H1 (cell line): ENCODE results near the gene MKX. TPM values are rescaled to one million over a fixed set of nuclear protein-coding genes. Genes with fewer than 3 reads are reported as not detected.
A peak's percentile ranks its signal among the peaks of the same experiment; 100 is the strongest.

ENCODE experiments used
- CTCF ChIA-PET: fragments of 300-600 bp; sonication (Branson Sonifier 250); formaldehyde crosslinking; loops from one replicate; lab custom pipeline; 2021; ENCODE audit not compliant: partially characterized antibody; lab: Charles Lee
- POLR2A ChIA-PET: fragments of 300-600 bp; sonication (Branson Sonifier 250); formaldehyde crosslinking; loops from one replicate; lab custom pipeline; 2021; ENCODE audit warnings: inconsistent platforms; ENCODE audit not compliant: partially characterized antibody; lab: Charles Lee
- DNase-seq, 2 experiments: peaks; one replicate each; pipeline versions ENCODE4 v3.0.0 to v3.0.0-alpha.2; 2010 to 2022; ENCODE audit warnings: low spot score in 2 of 2, low read depth in 1 of 2, mixed read lengths in 1 of 2
- FAIRE-seq: peaks from 2 replicates; lab custom pipeline; 2011; peaks lifted over from hg19 to GRCh38; lab: Jason Lieb, UNC
- H2AFZ ChIP-seq: 2 replicates; pipeline ENCODE4 v1.8.1; 2012; ENCODE audit warnings: low read length, inconsistent platforms
- H2AK5ac ChIP-seq: 2 replicates; pipeline ENCODE4 v1.6.1; 2013; ENCODE audit warnings: low read depth, low read length
- H2BK120ac ChIP-seq: replicated peaks from 2 replicates; pipeline ENCODE3; 2013; ENCODE audit warnings: low read depth, low read length, inconsistent platforms
- H2BK12ac ChIP-seq: 2 replicates; pipeline ENCODE4 v1.6.1; 2013; ENCODE audit warnings: low read depth, low read length
- H2BK15ac ChIP-seq: 2 replicates; pipeline ENCODE4 v1.6.1; 2013; ENCODE audit warnings: low read length
- H2BK20ac ChIP-seq: 2 replicates; pipeline ENCODE4 v1.6.1; 2013; ENCODE audit warnings: low read length
- H2BK5ac ChIP-seq: 2 replicates; pipeline ENCODE4 v1.6.1; 2013; ENCODE audit warnings: low read depth, low read length
- H3K14ac ChIP-seq: 2 replicates; pipeline ENCODE4 v1.6.1; 2013; ENCODE audit warnings: inconsistent platforms; ENCODE audit not compliant: insufficient read length
- H3K18ac ChIP-seq: 2 replicates; pipeline ENCODE4 v1.6.1; 2013; ENCODE audit warnings: low read length; ENCODE audit errors: extremely low read depth
- H3K23ac ChIP-seq: 2 replicates; pipeline ENCODE4 v1.6.1; 2013; ENCODE audit warnings: inconsistent platforms; ENCODE audit not compliant: insufficient read length
- H3K23me2 ChIP-seq: 2 replicates; pipeline ENCODE4 v1.6.1; 2013; ENCODE audit warnings: low read depth, low read length
- H3K27ac ChIP-seq: 2 replicates; pipeline ENCODE4 v1.6.1; 2011; ENCODE audit warnings: low read depth, low read length, inconsistent platforms
- H3K27me3 ChIP-seq, 4 experiments: replicated peaks in 1 of 4; 1 replicate in 1 of 4; 2 replicates in 3 of 4; pipeline versions ENCODE4 v1.6.1 to v1.8.1; 2011 to 2013; ENCODE audit warnings: low read length in 3 of 4, mild to moderate bottlenecking in 3 of 4, inconsistent platforms in 2 of 4, mixed read lengths in 2 of 4, moderate library complexity in 1 of 4; ENCODE audit not compliant: control insufficient read depth in 3 of 4, insufficient read depth in 3 of 4; ENCODE audit errors: extremely low read depth in 1 of 4
- H3K36me3 ChIP-seq, 4 experiments: 2 replicates each; pipeline versions ENCODE4 v1.6.1 to v1.8.1; 2011 to 2013; ENCODE audit warnings: mild to moderate bottlenecking in 4 of 4, low read length in 3 of 4, moderate library complexity in 2 of 4, control low read depth in 1 of 4, inconsistent platforms in 1 of 4; ENCODE audit not compliant: insufficient read depth in 4 of 4, control insufficient read depth in 2 of 4
- H3K4ac ChIP-seq: replicated peaks from 2 replicates; pipeline ENCODE3; 2013; ENCODE audit warnings: low read length, low read depth, mixed read lengths, inconsistent platforms; ENCODE audit not compliant: insufficient read length
- H3K4me1 ChIP-seq, 4 experiments: replicated peaks in 1 of 4; 1 replicate in 1 of 4; 2 replicates in 3 of 4; pipeline versions ENCODE4 v1.6.1 to v1.8.1; 2011 to 2013; ENCODE audit warnings: low read length in 3 of 4, inconsistent platforms in 2 of 4, mixed read lengths in 1 of 4; ENCODE audit not compliant: insufficient read depth in 4 of 4, control insufficient read depth in 3 of 4
- H3K4me2 ChIP-seq, 2 experiments: 2 replicates each; pipeline versions ENCODE4 v1.6.1 to v1.8.1; 2011 to 2013; ENCODE audit warnings: low read depth in 2 of 2, low read length in 2 of 2, control low read depth in 1 of 2, inconsistent platforms in 1 of 2, mild to moderate bottlenecking in 1 of 2; ENCODE audit not compliant: insufficient read depth in 1 of 2
- H3K4me3 ChIP-seq, 4 experiments: fragments of 200-600, 300-600 bp in 1 of 4; sonication (generic), shearing (Covaris generic), sonication (Bioruptor Twin) in 1 of 4; 2 replicates each; pipeline versions ENCODE4 v1.5.1 to v1.8.1; 2011 to 2016; ENCODE audit warnings: low read length in 4 of 4, low read depth in 3 of 4, control low read depth in 2 of 4, inconsistent platforms in 2 of 4, mild to moderate bottlenecking in 2 of 4, mixed read lengths in 1 of 4, moderate library complexity in 1 of 4; ENCODE audit not compliant: insufficient read depth in 2 of 4; ENCODE audit errors: extremely low read depth in 1 of 4
- H3K56ac ChIP-seq: replicated peaks from 2 replicates; pipeline ENCODE3; 2013; ENCODE audit warnings: low read depth, mild to moderate bottlenecking, mixed read lengths, low read length, inconsistent platforms; ENCODE audit not compliant: insufficient read length
- H3K79me1 ChIP-seq: 2 replicates; pipeline ENCODE4 v1.6.1; 2013; ENCODE audit warnings: low read depth, low read length, control low read depth
- H3K79me2 ChIP-seq, 2 experiments: 2 replicates each; pipeline versions ENCODE4 v1.6.1 to v1.8.1; 2012 to 2013; ENCODE audit warnings: low read length in 2 of 2, mild to moderate bottlenecking in 2 of 2, inconsistent platforms in 1 of 2; ENCODE audit not compliant: insufficient read depth in 2 of 2, control insufficient read depth in 1 of 2
- H3K9ac ChIP-seq, 4 experiments: replicated peaks in 1 of 4; 1 replicate in 1 of 4; 2 replicates in 3 of 4; pipeline versions ENCODE4 v1.6.1 to v1.8.1; 2011 to 2013; ENCODE audit warnings: low read depth in 3 of 4, low read length in 3 of 4, control low read depth in 2 of 4, mild to moderate bottlenecking in 2 of 4, moderate library complexity in 2 of 4, inconsistent platforms in 1 of 4; ENCODE audit errors: extremely low read depth in 1 of 4
- H3K9me3 ChIP-seq, 2 experiments: 2 replicates each; pipeline versions ENCODE4 v1.6.1 to v1.8.1; 2012 to 2013; ENCODE audit warnings: mild to moderate bottlenecking in 2 of 2, moderate library complexity in 2 of 2, control low read depth in 1 of 2, inconsistent platforms in 1 of 2, low read depth in 1 of 2, low read length in 1 of 2, mixed read lengths in 1 of 2; ENCODE audit not compliant: insufficient read depth in 2 of 2
- H4K20me1 ChIP-seq, 2 experiments: replicated peaks in 1 of 2; 2 replicates each; pipeline versions ENCODE3 to v1.8.1; 2011 to 2013; ENCODE audit warnings: inconsistent platforms in 2 of 2, low read length in 2 of 2, mild to moderate bottlenecking in 1 of 2; ENCODE audit not compliant: insufficient read depth in 2 of 2, control insufficient read depth in 1 of 2
- H4K5ac ChIP-seq: 2 replicates; pipeline ENCODE4 v1.6.1; 2013; ENCODE audit warnings: low read length, low read depth, mixed read lengths, inconsistent platforms; ENCODE audit not compliant: insufficient read length
- H4K8ac ChIP-seq: 2 replicates; pipeline ENCODE4 v1.8.0; 2013; ENCODE audit warnings: mild to moderate bottlenecking, moderate library complexity, low read length, inconsistent platforms; ENCODE audit not compliant: insufficient read depth; ENCODE audit errors: extremely low read depth
- H4K91ac ChIP-seq: replicated peaks from 2 replicates; pipeline ENCODE3; 2013; ENCODE audit warnings: low read length, mixed read lengths, inconsistent platforms; ENCODE audit not compliant: insufficient read length
- CREB1 ChIP-seq: IDR thresholded peaks from 2 replicates; pipeline ENCODE4 v1.6.1; 2012; ENCODE audit warnings: inconsistent platforms
- CTBP2 ChIP-seq: IDR thresholded peaks from 2 replicates; pipeline ENCODE4 v1.7.0; 2011; ENCODE audit warnings: borderline replicate concordance, mild to moderate bottlenecking, moderate library complexity, mixed read lengths, low read length; ENCODE audit not compliant: insufficient read depth, insufficient read length
- FOSL1 ChIP-seq: IDR thresholded peaks from 2 replicates; pipeline ENCODE4 v1.6.1; 2011; ENCODE audit warnings: mild to moderate bottlenecking, low read depth, low read length, moderate library complexity; ENCODE audit not compliant: insufficient read depth
- GABPA ChIP-seq: IDR thresholded peaks from 2 replicates; pipeline ENCODE4 v1.6.1; 2011; ENCODE audit warnings: mild to moderate bottlenecking, low read length, moderate library complexity, borderline replicate concordance; ENCODE audit not compliant: insufficient read depth
- JUN ChIP-seq: IDR thresholded peaks from 2 replicates; pipeline ENCODE4 v1.6.1; 2011; ENCODE audit warnings: low read depth, mild to moderate bottlenecking, improper control_type of control experiment, low read length
- KDM5A ChIP-seq: fragments of 200-600 bp; IDR thresholded peaks from 2 replicates; pipeline ENCODE4 v1.7.1; 2012; ENCODE audit warnings: mild to moderate bottlenecking, low read length, inconsistent platforms, mixed read lengths
- RNF2 ChIP-seq: fragments of 200-900, 300-1000 bp; sonication (generic); IDR thresholded peaks from 2 replicates; pipeline ENCODE4 v1.7.1; 2016; ENCODE audit warnings: borderline replicate concordance, low read depth, mild to moderate bottlenecking, antibody characterized with exemption, low read length; ENCODE audit not compliant: poor library complexity, severe bottlenecking; ENCODE audit errors: missing control alignments
- TAF7 ChIP-seq: optimal IDR thresholded peaks from 2 replicates; pipeline ENCODE3; 2011; ENCODE audit warnings: low read depth, mild to moderate bottlenecking, inconsistent platforms, low read length, moderate library complexity, borderline replicate concordance
- WGBS, 2 experiments: shearing (Covaris generic) in 1 of 2; methylation state at CpG; one replicate each; pipeline versions ENCODE4 v1.1.6 to v1.1.7; 2013 to 2015; ENCODE audit warnings: low lambda C conversion rate in 2 of 2, mixed read lengths in 2 of 2, inconsistent platforms in 1 of 2, low coverage in 1 of 2, missing lambda C conversion rate in 1 of 2; ENCODE audit not compliant: insufficient replicate concordance in 2 of 2, insufficient coverage in 1 of 2, insufficient read length in 1 of 2; ENCODE audit errors: extremely low coverage in 1 of 2, missing lambda C conversion rate in 1 of 2; 5-methylcytosine and 5-hydroxymethylcytosine counted together
- polyA plus RNA-seq, 7 experiments: library from polyadenylated mRNA; depleted of rRNA in 3 of 7; stranded (reverse) in 5 of 7; unstranded in 2 of 7; fragments of >200 nt in 5 of 7; fragments of 200-250 nt in 2 of 7; gene quantifications; 1 replicate in 5 of 7; 2 replicates in 1 of 7; 4 replicates in 1 of 7; pipeline versions ENCODE4 v1.2.1 to v1.2.3, GENCODE V29; 2011 to 2013; ENCODE audit warnings: missing spikeins in 2 of 7, mixed read lengths in 2 of 7
- total RNA-seq: library from RNA; stranded (reverse); fragmentation: NEBNext Ultra II Directional; extraction: Animal tissue kit (Norgen Biotek cat#: 25700); gene quantifications from 2 replicates; pipeline ENCODE4 v1.2.1, GENCODE V29; 2021
- TF ChIP-seq, protein P1 (sequence below): IDR thresholded peaks from 2 replicates; pipeline ENCODE4 v1.6.1; 2012; ENCODE audit warnings: low read length, inconsistent platforms

MKX gene
- total and polyA plus RNA-seq, 2 of the 8 experiments (the other 6 are each of a cell fraction or from before 2014, with no cell fraction given) = 0.21 to 1.3 TPM

DNA sequence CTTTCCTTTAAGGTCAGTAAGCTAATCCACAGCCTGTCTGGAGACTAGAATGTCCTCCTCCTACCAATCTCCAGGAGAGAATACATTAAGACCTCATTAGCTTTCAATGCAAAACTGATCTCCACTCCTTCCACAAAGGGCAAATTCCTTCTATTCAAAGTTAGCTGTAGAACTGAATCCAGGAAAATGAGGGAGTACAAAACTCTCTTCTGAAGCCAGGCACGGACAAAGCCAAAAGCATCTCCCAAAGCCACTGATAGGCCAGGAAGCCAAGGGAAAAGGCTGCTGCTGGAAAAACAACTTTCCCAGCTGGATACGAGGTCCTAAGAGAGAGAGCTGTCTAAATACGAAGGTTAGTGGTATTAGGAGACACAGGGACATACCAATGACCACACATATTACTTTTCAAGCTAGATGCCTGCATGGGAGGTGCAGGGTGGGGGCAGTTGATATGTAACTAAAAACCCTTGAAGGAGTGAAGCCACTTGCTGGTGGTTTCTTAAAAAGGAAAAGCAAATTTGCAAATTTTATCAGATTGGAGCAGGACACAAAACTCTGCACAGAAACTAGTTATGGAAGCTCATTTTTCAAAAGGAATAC, 43.6 kb downstream of the MKX start:
- Histone ChIP-seq H3K9me3 (no peaks in the 10 kb centered on the region), H4K20me1 (no peaks in the 10 kb centered on the region), H3K4me2 (peak overlapping the region in 1 of 2 experiments; percentile 1; a peak in 1 of 4 replicates), H4K8ac (no peak overlapping the region), H2AFZ (peak overlapping the region; percentile 86; the same call in 1 of the 2 replicates), H2BK5ac (no peak overlapping the region), H2BK120ac (no peak overlapping the region), H3K27me3 (no peaks in the 10 kb centered on the region), H2BK15ac (no peak overlapping the region), H3K4me3 (no peak overlapping the region), H3K23ac (no peak overlapping the region), H3K14ac (no peak overlapping the region), H4K5ac (no peak overlapping the region), H3K23me2 (no peaks in the 10 kb centered on the region), H3K4me1 (peaks cover 0 to 9% (median 2%) of the 10 kb centered on the region in 4 experiments; a peak in 3 of 7 replicates), H3K18ac (no peak overlapping the region), H3K27ac (no peak overlapping the region), H3K79me2 (no peaks in the 10 kb centered on the region), H3K56ac (no peak overlapping the region), H2BK20ac (no peak overlapping the region), H3K4ac (no peak overlapping the region), H3K36me3 (no peaks in the 10 kb centered on the region), H2BK12ac (no peak overlapping the region), H3K9ac (no peak overlapping the region), H2AK5ac (no peak overlapping the region), H3K79me1 (no peaks in the 10 kb centered on the region), H4K91ac (no peak overlapping the region)
- 38% methylated on average over 3 of the region's 3 CpGs; no CpG with 5 or more reads in 1 of the 2 experiments for WGBS, 2 experiments
- FAIRE-seq (no peak), DNase-seq (no peak)
- ChIA-PET CTCF (interaction anchor here (0.8 to 1.3 kb wide), 5 partner anchors 9 to 40 kb away, joined by 3 to 5 read pairs (median 3); no protein-coding TSS in a partner anchor), POLR2A (interaction anchor here (0.7 kb wide), 1 partner anchor 21 kb away, joined by 3 read pairs; no protein-coding TSS in a partner anchor)
- TF ChIP-seq RNF2 (no peak), CTBP2 (no peak), FOSL1 (no peak), KDM5A (no peak), JUN (no peak), GABPA (no peak), TAF7 (no peak), CREB1 (no peak)
- TF ChIP-seq, protein P1, sequence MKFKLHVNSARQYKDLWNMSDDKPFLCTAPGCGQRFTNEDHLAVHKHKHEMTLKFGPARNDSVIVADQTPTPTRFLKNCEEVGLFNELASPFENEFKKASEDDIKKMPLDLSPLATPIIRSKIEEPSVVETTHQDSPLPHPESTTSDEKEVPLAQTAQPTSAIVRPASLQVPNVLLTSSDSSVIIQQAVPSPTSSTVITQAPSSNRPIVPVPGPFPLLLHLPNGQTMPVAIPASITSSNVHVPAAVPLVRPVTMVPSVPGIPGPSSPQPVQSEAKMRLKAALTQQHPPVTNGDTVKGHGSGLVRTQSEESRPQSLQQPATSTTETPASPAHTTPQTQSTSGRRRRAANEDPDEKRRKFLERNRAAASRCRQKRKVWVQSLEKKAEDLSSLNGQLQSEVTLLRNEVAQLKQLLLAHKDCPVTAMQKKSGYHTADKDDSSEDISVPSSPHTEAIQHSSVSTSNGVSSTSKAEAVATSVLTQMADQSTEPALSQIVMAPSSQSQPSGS = no peak
